ENCODE data around the gene GNE. TPM values are rescaled to one million over a fixed set of nuclear protein-coding genes. Genes with fewer than 3 reads are reported as not detected.
"Not testable (repeated sequence)": the region's sequence is repeated elsewhere in the genome, so short reads cannot be mapped to it uniquely, and the experiment has no call there.

Gene GNE
- total RNA-seq, 1 experiment from 2014 or later = 23.6 TPM

DNA sequence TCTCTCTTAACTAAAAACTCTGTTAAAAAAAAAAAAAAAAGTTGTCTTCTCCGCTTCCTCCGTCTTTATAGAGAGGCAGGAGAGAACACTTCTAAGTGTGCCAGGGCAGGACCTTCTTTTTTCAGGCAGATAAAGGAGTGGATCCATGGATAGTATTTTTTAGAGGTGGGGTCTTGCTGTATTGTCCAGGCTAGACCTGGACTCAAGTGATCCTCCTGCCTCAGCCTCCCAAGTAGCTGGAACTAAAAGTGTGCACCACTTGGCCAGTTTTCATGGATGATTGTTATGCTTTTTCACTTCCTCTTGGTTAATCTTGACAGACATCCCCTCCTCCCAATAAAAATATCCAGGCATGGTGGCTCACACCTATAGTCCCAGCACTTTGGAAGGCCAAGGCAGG, 20.0 kb upstream of the GNE start:
- intact Hi-C loops (cut with micrococcal nuclease; ENCODE audit: unreplicated experiment) = no loop called here
- H3K4me3 Mint-ChIP-seq (ENCODE audit: low read depth, unreplicated experiment) = no peak overlapping the region
- CTCF ChIA-PET = no interaction called here
- BruUV-seq (replicated peaks) = no TSS peak
- TF ChIP-seq, protein P1, sequence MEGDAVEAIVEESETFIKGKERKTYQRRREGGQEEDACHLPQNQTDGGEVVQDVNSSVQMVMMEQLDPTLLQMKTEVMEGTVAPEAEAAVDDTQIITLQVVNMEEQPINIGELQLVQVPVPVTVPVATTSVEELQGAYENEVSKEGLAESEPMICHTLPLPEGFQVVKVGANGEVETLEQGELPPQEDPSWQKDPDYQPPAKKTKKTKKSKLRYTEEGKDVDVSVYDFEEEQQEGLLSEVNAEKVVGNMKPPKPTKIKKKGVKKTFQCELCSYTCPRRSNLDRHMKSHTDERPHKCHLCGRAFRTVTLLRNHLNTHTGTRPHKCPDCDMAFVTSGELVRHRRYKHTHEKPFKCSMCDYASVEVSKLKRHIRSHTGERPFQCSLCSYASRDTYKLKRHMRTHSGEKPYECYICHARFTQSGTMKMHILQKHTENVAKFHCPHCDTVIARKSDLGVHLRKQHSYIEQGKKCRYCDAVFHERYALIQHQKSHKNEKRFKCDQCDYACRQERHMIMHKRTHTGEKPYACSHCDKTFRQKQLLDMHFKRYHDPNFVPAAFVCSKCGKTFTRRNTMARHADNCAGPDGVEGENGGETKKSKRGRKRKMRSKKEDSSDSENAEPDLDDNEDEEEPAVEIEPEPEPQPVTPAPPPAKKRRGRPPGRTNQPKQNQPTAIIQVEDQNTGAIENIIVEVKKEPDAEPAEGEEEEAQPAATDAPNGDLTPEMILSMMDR (IDR thresholded peaks at IDR 0.05; ENCODE audit: unreplicated experiment) = no peak
- no peaks in the 10 kb centered on the region for H3K9me3 Mint-ChIP-seq (ENCODE audit: low read depth, unreplicated experiment)
- no peak overlapping the region for H3K27ac Mint-ChIP-seq (ENCODE audit: unreplicated experiment)
- H3K36me3 Mint-ChIP-seq (ENCODE audit: insufficient read depth, unreplicated experiment) = peaks cover 29% of the 10 kb centered on the region
- no peak for DNase-seq
- H3K4me1 Mint-ChIP-seq (ENCODE audit: low read depth, unreplicated experiment) = peaks cover 15% of the 10 kb centered on the region
- no peaks in the 10 kb centered on the region for H3K27me3 Mint-ChIP-seq (ENCODE audit: unreplicated experiment)

DNA sequence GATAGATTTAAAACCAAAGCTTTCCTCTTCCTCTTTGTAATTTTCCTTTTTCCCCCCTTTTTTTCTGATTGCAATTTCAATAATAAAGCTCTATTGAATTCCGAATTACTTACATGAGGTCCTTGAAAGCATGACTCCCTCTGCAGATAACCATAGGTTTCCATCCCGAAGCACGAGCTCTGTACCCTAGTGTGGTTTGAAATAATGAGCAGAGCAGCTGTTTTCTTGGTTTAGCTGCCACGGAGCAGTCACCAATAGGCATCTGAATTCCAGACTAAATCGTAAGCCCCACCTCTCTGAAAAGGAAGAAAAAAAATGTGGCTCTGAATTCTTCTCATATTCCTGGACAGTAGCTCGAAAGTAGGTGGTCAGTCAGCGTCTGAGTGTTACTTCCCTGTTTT, 18.5 kb upstream of the GNE start:
- peak overlapping the region; percentile 72 for H3K4me3 Mint-ChIP-seq (ENCODE audit: low read depth, unreplicated experiment)
- CTCF ChIA-PET = interaction anchor here (0.8 to 1.2 kb wide), 2 partner anchors 9 to 52 kb away, joined by 3 read pairs; no protein-coding TSS in a partner anchor
- no peaks in the 10 kb centered on the region for H3K27me3 Mint-ChIP-seq (ENCODE audit: unreplicated experiment)
- peak overlapping the region; percentile 76 for H3K27ac Mint-ChIP-seq (ENCODE audit: unreplicated experiment)
- TF ChIP-seq, protein P1 (IDR thresholded peaks at IDR 0.05; ENCODE audit: unreplicated experiment) = no peak
- H3K36me3 Mint-ChIP-seq (ENCODE audit: insufficient read depth, unreplicated experiment) = peaks cover 36% of the 10 kb centered on the region
- intact Hi-C loops (cut with micrococcal nuclease; ENCODE audit: unreplicated experiment) = no loop called here
- no peaks in the 10 kb centered on the region for H3K9me3 Mint-ChIP-seq (ENCODE audit: low read depth, unreplicated experiment)
- DNase-seq = peak; percentile 28
- peaks cover 15% of the 10 kb centered on the region for H3K4me1 Mint-ChIP-seq (ENCODE audit: low read depth, unreplicated experiment)
- no TSS peak for BruUV-seq (replicated peaks)

DNA sequence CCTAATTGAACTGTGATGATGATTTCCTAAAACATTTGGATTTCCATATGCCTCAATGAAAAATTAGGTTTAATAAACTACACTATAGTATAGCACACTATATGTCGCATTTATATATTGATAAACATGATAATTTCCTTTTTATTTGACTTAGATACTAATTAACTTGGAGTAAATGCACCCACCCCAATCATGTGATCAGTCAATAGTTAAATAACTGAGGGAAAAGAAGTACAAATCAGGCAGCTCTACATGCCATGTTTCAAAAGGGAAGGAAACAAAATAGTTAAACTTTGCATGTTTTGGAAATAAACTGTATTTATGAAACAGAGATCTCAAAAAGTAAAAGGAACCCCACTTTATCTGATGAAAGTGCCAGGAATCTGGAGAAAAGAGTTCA, 18.0 kb upstream of the GNE start:
- Mint-ChIP-seq H3K27me3 (ENCODE audit: unreplicated experiment) (no peaks in the 10 kb centered on the region), H3K27ac (ENCODE audit: unreplicated experiment) (peak overlapping the region; percentile 76), H3K4me3 (ENCODE audit: low read depth, unreplicated experiment) (peak overlapping the region; percentile 72), H3K9me3 (ENCODE audit: low read depth, unreplicated experiment) (no peaks in the 10 kb centered on the region), H3K4me1 (ENCODE audit: low read depth, unreplicated experiment) (peaks cover 15% of the 10 kb centered on the region), H3K36me3 (ENCODE audit: insufficient read depth, unreplicated experiment) (peaks cover 40% of the 10 kb centered on the region)
- intact Hi-C loops (cut with micrococcal nuclease; ENCODE audit: unreplicated experiment) = no loop called here
- BruUV-seq (replicated peaks) = TSS peak; percentile 84
- TF ChIP-seq, protein P1 (IDR thresholded peaks at IDR 0.05; ENCODE audit: unreplicated experiment) = no peak
- CTCF ChIA-PET = interaction anchor here (0.8 to 1.2 kb wide), 2 partner anchors 10 to 52 kb away, joined by 3 read pairs; no protein-coding TSS in a partner anchor
- DNase-seq = no peak

DNA sequence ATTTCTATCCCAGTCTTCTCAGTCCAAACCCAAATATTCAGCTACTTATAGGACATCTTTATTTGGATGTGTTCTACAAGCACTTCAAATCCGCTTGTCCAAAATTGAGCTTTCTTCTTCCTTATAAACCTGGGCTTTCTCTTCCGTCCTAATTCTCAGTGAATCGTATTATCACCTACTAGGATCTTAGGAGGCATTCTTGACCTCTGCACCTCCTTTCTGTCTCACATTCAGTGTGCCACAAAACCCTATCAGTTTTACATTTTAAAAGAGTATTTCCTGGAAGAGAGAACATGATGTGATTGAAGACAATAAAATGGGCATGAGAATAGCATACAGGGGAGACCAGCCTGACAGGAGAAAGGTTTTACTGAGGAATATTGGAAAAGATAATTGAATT, 16.8 kb upstream of the GNE start:
- Mint-ChIP-seq H3K27ac (ENCODE audit: unreplicated experiment) (peak overlapping the region; percentile 66), H3K9me3 (ENCODE audit: low read depth, unreplicated experiment) (no peaks in the 10 kb centered on the region), H3K36me3 (ENCODE audit: insufficient read depth, unreplicated experiment) (peaks cover 45% of the 10 kb centered on the region), H3K4me3 (ENCODE audit: low read depth, unreplicated experiment) (peak overlapping the region; percentile 72), H3K4me1 (ENCODE audit: low read depth, unreplicated experiment) (peaks cover 15% of the 10 kb centered on the region), H3K27me3 (ENCODE audit: unreplicated experiment) (no peaks in the 10 kb centered on the region)
- intact Hi-C loops (cut with micrococcal nuclease; ENCODE audit: unreplicated experiment) = no loop called here
- no peak for DNase-seq
- TF ChIP-seq, protein P1 (IDR thresholded peaks at IDR 0.05; ENCODE audit: unreplicated experiment) = no peak
- CTCF ChIA-PET = no interaction called here
- no TSS peak for BruUV-seq (replicated peaks)

DNA sequence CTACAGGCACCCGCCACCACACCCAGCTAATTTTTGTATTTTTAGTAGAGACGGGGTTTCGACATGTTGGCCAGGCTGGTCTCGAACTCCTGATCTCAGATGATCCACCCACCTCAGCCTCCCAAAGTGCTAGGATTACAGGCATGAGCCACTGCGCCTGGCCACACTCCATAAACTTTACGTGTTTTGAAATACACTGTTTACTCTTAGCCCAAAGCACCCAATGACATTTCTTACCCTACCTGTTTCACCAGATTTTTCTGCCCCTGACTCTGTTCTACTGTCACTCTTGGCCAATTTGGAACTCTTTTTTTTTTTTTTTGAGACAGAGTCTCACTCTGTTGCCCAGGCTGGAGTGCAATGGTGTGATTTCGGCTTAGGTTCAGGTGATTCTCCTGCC, 15.1 kb upstream of the GNE start:
- CTCF ChIA-PET; intact Hi-C loops (cut with micrococcal nuclease; ENCODE audit: unreplicated experiment); H3K27me3 Mint-ChIP-seq (ENCODE audit: unreplicated experiment); H3K9me3 Mint-ChIP-seq (ENCODE audit: low read depth, unreplicated experiment); BruUV-seq (replicated peaks): not testable (repeated sequence)
- Mint-ChIP-seq H3K36me3 (ENCODE audit: insufficient read depth, unreplicated experiment) (peaks cover 47% of the 10 kb centered on the region), H3K4me3 (ENCODE audit: low read depth, unreplicated experiment) (peak overlapping the region; percentile 72), H3K27ac (ENCODE audit: unreplicated experiment) (peak overlapping the region; percentile 39), H3K4me1 (ENCODE audit: low read depth, unreplicated experiment) (peaks cover 15% of the 10 kb centered on the region)
- DNase-seq = peak; percentile 27
